Suprapubic skin (tissue), 4 donors: ENCODE measurements around the gene SPIRE2. TPM values are rescaled to one million over a fixed set of nuclear protein-coding genes. Genes with fewer than 3 reads are reported as not detected.
"Not testable (repeated sequence)": the region's sequence is repeated elsewhere in the genome, so short reads cannot be mapped to it uniquely, and the experiment has no call there.

Source experiments
- DNase-seq, 2 donors: peaks; one replicate each; pipeline ENCODE4 v3.0.0-alpha.2; 2019; ENCODE audit warnings: low spot score in 2 of 2
- H3K27ac ChIP-seq: fragments of 200-600 bp; sonication (generic); one replicate; pipeline ENCODE4 v1.5.1; 2019
- H3K27me3 ChIP-seq: fragments of 200-600 bp; sonication (generic); one replicate; pipeline ENCODE4 v1.5.1; 2019
- H3K36me3 ChIP-seq: fragments of 200-600 bp; sonication (generic); one replicate; pipeline ENCODE4 v1.5.1; 2019
- H3K4me1 ChIP-seq: fragments of 200-600 bp; sonication (generic); one replicate; pipeline ENCODE4 v1.5.1; 2019
- H3K4me3 ChIP-seq: fragments of 200-600 bp; sonication (generic); one replicate; pipeline ENCODE4 v1.5.1; 2019; ENCODE audit warnings: mild to moderate bottlenecking
- H3K9me3 ChIP-seq: fragments of 200-600 bp; sonication (generic); one replicate; pipeline ENCODE4 v1.5.1; 2019
- EP300 ChIP-seq: sonication (generic); formaldehyde crosslinking; IDR thresholded peaks from one replicate; pipeline ENCODE4 v1.6.1; 2017; ENCODE audit warnings: antibody characterized with exemption
- POLR2A ChIP-seq, 2 donors: fragments of 450-650 bp; IDR thresholded peaks; one replicate each; pipeline ENCODE4 v1.6.1; 2017; ENCODE audit warnings: antibody characterized with exemption in 2 of 2, mild to moderate bottlenecking in 2 of 2, moderate library complexity in 2 of 2
- POLR2AphosphoS5 ChIP-seq, 3 donors: sonication (generic); formaldehyde crosslinking; IDR thresholded peaks; one replicate each; pipeline ENCODE4 v1.6.1; 2017; ENCODE audit warnings: antibody characterized with exemption in 3 of 3
- WGBS: methylation state at CpG from one replicate; pipeline ENCODE4 v1.1.5; 2018; 5-methylcytosine and 5-hydroxymethylcytosine counted together
- total RNA-seq, 4 donors: library from RNA; depleted of rRNA; stranded (reverse); fragments of >200 nt; gene quantifications; one replicate each; pipeline ENCODE4 v1.1.0, GENCODE V29; 2016
- TF ChIP-seq, protein P1 (sequence below), 2 donors: fragments of 200-600 bp in 1 of 2; fragments of 450-650 bp in 1 of 2; sonication (generic) in 1 of 2; IDR thresholded peaks; one replicate each; pipeline ENCODE4 v1.5.1; 2016 to 2019; ENCODE audit warnings: antibody characterized with exemption in 2 of 2, mild to moderate bottlenecking in 1 of 2, moderate library complexity in 1 of 2

The SPIRE2 gene
- total RNA-seq, 4 donors from 2014 or later: 4.5 to 6.6 (median 5.5) TPM

DNA sequence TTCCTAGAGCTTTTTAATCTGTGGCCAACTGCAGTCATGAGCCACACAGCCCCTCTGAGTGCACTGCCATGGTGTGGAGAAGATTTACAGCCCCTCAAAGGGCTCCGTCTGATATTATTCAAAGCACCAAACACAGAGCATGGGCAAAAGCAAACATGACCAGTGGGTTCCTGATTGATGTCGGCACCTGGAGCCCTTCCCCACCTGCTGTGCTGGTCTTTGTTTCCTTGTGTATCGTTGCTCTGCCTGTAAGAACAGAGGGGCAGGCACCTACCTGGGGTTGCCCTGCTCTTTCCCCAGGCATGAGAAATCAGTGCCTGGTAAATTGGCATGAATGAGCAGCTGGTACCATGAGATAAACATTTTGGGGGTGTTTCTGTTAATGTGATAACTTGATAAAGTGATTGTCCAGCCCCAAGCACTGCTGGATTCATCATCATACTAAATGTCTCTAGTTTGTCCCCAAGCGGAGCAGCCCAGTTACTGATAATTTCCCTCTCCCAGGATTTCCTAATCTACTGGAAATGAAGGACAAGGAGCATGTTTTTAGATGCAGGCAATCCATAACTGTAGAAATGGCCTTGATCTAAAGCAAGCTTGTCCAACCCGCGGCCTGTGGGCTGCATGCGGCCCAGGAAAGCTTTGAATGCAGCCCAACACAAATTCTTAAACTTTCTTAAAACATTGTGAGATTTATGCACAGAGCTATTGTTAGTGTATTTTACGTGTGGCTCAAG is 5.0 kb upstream of the SPIRE2 start:
- Histone ChIP-seq H3K27ac (no peak overlapping the region), H3K4me3 (no peak overlapping the region), H3K4me1 (peaks cover 11% of the 10 kb centered on the region), H3K27me3 (no peaks in the 10 kb centered on the region), H3K36me3 (no peaks in the 10 kb centered on the region), H3K9me3 (no peaks in the 10 kb centered on the region)
- 88% methylated on average over 8 of the region's 8 CpGs for WGBS
- TF ChIP-seq POLR2A (IDR thresholded peaks at IDR 0.05) (no peak), POLR2AphosphoS5 (IDR thresholded peaks at IDR 0.05) (no peak), EP300 (no peak)
- TF ChIP-seq, protein P1, sequence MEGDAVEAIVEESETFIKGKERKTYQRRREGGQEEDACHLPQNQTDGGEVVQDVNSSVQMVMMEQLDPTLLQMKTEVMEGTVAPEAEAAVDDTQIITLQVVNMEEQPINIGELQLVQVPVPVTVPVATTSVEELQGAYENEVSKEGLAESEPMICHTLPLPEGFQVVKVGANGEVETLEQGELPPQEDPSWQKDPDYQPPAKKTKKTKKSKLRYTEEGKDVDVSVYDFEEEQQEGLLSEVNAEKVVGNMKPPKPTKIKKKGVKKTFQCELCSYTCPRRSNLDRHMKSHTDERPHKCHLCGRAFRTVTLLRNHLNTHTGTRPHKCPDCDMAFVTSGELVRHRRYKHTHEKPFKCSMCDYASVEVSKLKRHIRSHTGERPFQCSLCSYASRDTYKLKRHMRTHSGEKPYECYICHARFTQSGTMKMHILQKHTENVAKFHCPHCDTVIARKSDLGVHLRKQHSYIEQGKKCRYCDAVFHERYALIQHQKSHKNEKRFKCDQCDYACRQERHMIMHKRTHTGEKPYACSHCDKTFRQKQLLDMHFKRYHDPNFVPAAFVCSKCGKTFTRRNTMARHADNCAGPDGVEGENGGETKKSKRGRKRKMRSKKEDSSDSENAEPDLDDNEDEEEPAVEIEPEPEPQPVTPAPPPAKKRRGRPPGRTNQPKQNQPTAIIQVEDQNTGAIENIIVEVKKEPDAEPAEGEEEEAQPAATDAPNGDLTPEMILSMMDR (IDR thresholded peaks at IDR 0.05): no peak
- DNase-seq: no peak

DNA sequence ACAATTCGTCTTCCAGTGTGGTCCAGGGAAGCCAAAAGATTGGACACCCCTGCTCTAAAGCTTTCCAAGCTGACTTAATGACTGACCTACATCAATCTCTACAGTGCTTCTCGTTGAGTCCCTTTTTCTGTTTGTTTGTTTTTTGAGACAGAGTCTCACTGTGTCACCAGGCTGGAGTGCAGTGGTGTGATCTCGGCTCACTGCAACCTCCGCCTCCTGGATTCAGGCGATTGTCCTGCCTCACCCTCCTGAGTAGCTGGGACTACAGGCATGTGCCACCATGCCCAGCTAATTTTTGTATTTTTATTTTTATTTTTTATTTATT is 4.5 kb upstream of the SPIRE2 start:
- H3K9me3 ChIP-seq, H3K36me3 ChIP-seq, H3K4me3 ChIP-seq, H3K27me3 ChIP-seq, DNase-seq, H3K27ac ChIP-seq: not testable (repeated sequence)
- H3K4me1 ChIP-seq: peaks cover 15% of the 10 kb centered on the region
- WGBS: 81% methylated on average over 5 of the region's 5 CpGs

DNA sequence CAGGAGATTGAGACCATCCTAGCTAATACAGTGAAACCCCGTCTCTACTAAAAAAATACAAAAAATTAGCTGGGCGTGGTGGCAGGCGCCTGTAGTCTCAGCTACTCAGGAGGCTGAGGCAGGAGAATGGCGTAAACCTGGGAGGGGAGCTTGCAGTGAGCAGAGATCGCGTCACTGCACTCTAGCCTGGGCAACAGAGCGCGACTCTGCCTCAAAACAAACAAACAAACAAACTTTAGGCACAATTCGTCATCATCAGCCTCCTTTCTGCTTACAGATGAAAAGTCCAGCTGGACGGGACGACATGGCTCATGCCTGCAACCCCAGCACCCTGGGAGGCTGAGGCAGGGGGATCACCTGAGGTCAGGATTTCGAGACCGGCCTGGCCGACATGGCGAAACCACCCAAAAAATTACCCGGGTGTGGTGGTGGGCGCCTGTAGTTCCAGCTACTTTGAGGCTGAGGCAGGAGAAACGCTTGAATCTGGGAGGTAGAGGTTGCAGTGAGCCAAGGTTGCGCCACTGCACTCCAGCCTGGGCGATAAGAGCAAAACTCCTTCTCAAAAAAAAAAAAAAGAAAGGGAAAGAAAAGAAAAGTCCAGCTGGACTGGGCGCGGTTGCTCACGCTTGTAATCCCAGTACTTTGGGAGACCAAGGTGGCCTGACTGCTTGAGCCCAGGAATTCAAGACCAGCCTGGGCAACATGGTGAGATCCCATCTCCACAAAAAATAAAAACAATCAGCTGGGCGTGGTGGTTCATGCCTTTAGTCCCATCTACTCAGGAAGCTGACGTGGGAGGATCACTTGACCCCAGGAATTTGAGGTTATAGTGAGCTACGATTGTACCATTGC is 1.5 kb upstream of the SPIRE2 start:
- no peak for DNase-seq
- no peaks in the 10 kb centered on the region for H3K36me3 ChIP-seq
- H3K4me1 ChIP-seq: peaks cover 19% of the 10 kb centered on the region
- no peaks in the 10 kb centered on the region for H3K27me3 ChIP-seq
- H3K9me3 ChIP-seq: no peaks in the 10 kb centered on the region
- no peak overlapping the region for H3K27ac ChIP-seq
- H3K4me3 ChIP-seq: no peak overlapping the region
- WGBS: 88% methylated on average over 24 of the region's 26 CpGs
- no peak for TF ChIP-seq POLR2A (IDR thresholded peaks at IDR 0.05)
- TF ChIP-seq, protein P1 (IDR thresholded peaks at IDR 0.05): no peak

DNA sequence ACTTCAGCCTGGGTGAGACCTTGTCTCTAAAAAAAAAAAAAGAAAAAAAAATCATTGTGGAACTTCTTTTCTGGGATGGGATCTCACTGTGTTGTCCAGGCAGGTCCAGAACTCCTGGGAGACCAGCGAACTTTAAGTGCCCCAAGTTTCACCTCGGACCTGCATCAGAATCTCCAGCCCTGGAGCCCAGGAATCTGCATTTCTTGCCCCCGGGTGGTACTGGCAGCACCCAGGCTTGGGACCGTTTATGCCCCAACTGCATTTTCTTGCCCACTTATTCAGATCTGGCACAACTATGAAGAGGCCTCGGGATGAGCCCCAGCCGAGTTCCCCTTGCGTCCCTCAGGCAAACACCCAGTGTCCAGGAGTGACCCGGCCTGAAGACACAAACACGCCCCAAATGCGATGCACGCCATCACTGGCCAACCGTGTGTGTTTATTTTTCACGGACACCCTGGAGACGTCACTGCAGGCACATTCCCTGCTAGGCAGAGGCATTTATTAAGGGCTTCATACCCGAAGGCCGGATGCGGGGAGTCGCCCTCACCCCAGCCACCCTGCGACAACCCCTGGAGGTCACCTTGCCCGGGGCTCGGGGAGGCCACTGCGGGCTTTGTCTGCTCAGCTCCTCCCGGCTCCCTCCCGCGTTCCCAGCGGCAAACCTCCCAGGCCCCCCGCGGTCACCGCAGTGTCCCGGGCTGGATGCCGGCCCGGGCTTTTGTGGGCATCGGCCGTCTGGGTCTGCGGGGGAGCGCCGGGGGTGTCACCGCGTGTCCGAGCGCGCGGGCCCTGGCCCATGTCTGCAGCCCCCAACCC is 684 bp upstream of the SPIRE2 start:
- Histone ChIP-seq H3K36me3 (no peaks in the 10 kb centered on the region), H3K4me3 (peak overlapping the region; percentile 65), H3K9me3 (no peaks in the 10 kb centered on the region), H3K4me1 (peaks cover 19% of the 10 kb centered on the region), H3K27me3 (no peaks in the 10 kb centered on the region), H3K27ac (peak overlapping the region; percentile 27)
- TF ChIP-seq POLR2A (IDR thresholded peaks at IDR 0.05) (no peak), EP300 (no peak), POLR2AphosphoS5 (IDR thresholded peaks at IDR 0.05) (no peak)
- TF ChIP-seq, protein P1 (IDR thresholded peaks at IDR 0.05): no peak
- no peak for DNase-seq
- 28% methylated on average over 17 of the region's 43 CpGs for WGBS

DNA sequence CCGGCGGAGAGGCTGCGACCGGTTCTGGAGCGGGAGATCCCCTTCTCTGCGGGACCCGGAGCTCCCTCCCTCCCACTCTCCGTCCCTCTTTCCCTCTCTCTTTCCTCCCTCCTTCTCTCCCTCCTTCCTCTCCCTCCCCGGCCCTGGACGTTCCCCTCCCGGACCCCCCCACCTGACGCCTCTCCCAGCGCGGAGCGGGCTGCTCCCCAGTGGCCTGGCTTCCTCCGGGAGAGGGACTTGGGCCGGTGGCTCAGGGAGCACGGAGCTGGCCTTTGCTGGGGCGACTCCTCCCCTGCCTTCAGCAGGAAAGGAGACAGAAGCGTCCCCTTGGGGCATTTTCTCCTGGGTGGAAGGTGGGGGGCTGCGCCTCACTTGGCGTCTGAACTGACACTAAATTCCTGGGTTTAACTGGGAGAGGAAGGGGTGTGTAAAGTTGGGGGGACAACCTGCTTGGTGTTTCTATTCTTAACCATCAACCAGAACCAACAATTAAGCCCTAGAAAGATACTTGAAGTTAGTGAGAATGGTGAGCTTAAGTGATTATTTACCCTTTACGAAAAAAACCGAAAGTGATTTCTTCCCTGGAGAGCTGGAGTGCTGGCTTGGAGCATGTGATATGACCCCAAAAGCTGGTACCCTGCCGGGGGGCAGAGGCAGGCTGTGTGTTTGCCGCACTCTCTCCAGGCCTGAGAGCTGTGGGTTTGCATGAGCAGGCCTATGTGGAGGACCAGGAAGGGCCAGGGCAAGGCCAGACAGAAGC is 775 bp downstream of the SPIRE2 start:
- peak overlapping the region; percentile 65 for H3K4me3 ChIP-seq
- H3K4me1 ChIP-seq: peaks cover 19% of the 10 kb centered on the region
- TF ChIP-seq POLR2AphosphoS5 (IDR thresholded peaks at IDR 0.05) (no peak), POLR2A (IDR thresholded peaks at IDR 0.05) (no peak), EP300 (no peak)
- TF ChIP-seq, protein P1 (IDR thresholded peaks at IDR 0.05): no peak
- no peak overlapping the region for H3K27ac ChIP-seq
- H3K36me3 ChIP-seq: no peaks in the 10 kb centered on the region
- no peak for DNase-seq
- H3K9me3 ChIP-seq: no peaks in the 10 kb centered on the region
- WGBS: 20% methylated on average over 26 of the region's 26 CpGs
- no peaks in the 10 kb centered on the region for H3K27me3 ChIP-seq
